GM23248 (cell line): ENCODE results near the gene TOR1AIP2.

Experiments
- EZH2 ChIP-seq: fragments of 200-600 bp; sonication (generic); IDR thresholded peaks from 2 replicates; pipeline ENCODE4 v1.6.1; 2018; ENCODE audit warnings: antibody characterized with exemption, mild to moderate bottlenecking; ENCODE audit not compliant: insufficient read depth, poor library complexity, severe bottlenecking
- EZH2phosphoT487 ChIP-seq: fragments of 200-600 bp; sonication (generic); IDR thresholded peaks from 2 replicates; pipeline ENCODE4 v1.6.1; 2018; ENCODE audit warnings: antibody characterized with exemption, moderate library complexity, mild to moderate bottlenecking, low read depth; ENCODE audit not compliant: insufficient read depth

DNA sequence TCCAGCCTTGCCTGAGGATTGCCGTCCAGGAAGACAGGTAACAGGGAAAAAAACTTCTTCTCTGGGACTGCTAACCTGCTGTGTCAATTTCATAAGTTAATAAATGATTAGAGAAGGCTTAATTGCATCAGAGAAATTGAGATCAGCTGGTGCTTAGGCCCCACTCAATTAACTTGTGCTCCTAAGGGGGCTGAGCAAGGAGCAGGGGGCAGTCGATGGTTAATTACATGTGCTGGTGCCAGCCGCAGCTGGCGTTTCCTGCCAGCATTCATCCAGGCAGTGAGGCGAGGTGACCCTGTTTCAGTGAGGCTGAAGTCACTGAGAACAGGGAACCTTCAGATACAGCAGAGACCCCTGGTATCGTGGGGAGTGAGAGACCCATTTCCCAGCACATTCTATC lies 74.5 kb downstream of the TOR1AIP2 start:
- TF ChIP-seq EZH2 (no peak), EZH2phosphoT487 (no peak)
